ENCODE results near the gene AAK1.
"Not testable (repeated sequence)": the region's sequence is repeated elsewhere in the genome, so short reads cannot be mapped to it uniquely, and the experiment has no call there.

DNA sequence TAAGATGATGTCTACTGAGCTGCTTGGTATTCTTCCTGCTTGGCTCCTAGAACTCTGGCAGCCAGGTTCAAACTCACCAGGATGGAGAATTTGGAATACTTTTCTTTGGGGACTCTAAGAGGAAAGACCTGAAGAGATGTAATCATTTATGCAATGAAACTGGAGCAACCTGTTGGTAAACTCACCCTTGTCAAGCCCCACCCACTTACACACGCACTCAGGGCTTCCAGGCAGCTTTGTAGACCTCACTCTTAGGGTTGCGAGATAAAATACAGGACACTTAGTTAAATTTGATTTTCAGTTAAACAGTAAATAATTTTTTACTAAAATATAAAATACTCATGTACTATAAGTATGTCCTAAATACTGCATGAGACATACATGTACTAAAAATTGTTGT, 19.0 kb upstream of the AAK1 start:
- TF ChIP-seq, protein P1, sequence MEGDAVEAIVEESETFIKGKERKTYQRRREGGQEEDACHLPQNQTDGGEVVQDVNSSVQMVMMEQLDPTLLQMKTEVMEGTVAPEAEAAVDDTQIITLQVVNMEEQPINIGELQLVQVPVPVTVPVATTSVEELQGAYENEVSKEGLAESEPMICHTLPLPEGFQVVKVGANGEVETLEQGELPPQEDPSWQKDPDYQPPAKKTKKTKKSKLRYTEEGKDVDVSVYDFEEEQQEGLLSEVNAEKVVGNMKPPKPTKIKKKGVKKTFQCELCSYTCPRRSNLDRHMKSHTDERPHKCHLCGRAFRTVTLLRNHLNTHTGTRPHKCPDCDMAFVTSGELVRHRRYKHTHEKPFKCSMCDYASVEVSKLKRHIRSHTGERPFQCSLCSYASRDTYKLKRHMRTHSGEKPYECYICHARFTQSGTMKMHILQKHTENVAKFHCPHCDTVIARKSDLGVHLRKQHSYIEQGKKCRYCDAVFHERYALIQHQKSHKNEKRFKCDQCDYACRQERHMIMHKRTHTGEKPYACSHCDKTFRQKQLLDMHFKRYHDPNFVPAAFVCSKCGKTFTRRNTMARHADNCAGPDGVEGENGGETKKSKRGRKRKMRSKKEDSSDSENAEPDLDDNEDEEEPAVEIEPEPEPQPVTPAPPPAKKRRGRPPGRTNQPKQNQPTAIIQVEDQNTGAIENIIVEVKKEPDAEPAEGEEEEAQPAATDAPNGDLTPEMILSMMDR (optimal IDR thresholded peaks at IDR 0.05 in 1 of 3, IDR thresholded peaks at IDR 0.05 in 1 of 3, conservative IDR thresholded peaks at IDR 0.05 in 1 of 3; ENCODE audit: extremely low read depth in 1 of 3, insufficient read depth in 2 of 3, low read length in 3 of 3) = not testable (repeated sequence)
- not testable (repeated sequence) for TF ChIP-seq EZH2 (IDR thresholded peaks at IDR 0.05; ENCODE audit: low read length)

Data from keratinocyte (primary cell).